Fibroblast of lung (primary cell): ENCODE data around the gene IQSEC3.
"Not testable (repeated sequence)": the region's sequence is repeated elsewhere in the genome, so short reads cannot be mapped to it uniquely, and the experiment has no call there.

ENCODE experiments used
- EZH2 ChIP-seq: IDR thresholded peaks from 2 replicates; pipeline ENCODE4 v1.5.1; 2012; ENCODE audit warnings: low read length, control low read depth, mild to moderate bottlenecking; ENCODE audit errors: missing control alignments
- TF ChIP-seq, protein P1 (sequence below), 2 donors: IDR thresholded peaks in 1 of 2; conservative IDR thresholded peaks in 1 of 2; 1 replicate in 1 of 2; 2 replicates in 1 of 2; pipeline ENCODE4 v1.5.1; 2011 to 2012; ENCODE audit warnings: low read length in 2 of 2, control low read depth in 1 of 2, inconsistent platforms in 1 of 2, low read depth in 1 of 2, mild to moderate bottlenecking in 1 of 2

DNA sequence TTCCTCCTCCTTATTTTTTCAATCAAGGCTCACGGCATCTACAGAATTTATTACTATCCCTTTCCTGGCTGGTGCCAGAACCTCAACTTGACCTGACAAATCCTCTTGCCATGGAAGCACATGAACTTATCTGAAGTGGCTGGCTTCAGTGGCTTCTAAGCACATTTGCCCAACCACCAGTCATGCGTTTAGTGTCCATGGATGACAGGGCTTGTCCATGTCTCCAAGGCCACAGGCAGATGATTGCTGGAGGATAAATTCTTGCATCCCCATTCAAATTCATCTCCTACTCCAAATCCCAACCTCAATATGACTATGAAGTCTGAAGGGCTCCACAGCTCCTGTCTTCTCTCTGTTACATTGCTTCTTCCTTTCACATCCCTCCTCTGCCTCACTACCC lies 4.0 kb downstream of the IQSEC3 start:
- TF ChIP-seq, protein P1, sequence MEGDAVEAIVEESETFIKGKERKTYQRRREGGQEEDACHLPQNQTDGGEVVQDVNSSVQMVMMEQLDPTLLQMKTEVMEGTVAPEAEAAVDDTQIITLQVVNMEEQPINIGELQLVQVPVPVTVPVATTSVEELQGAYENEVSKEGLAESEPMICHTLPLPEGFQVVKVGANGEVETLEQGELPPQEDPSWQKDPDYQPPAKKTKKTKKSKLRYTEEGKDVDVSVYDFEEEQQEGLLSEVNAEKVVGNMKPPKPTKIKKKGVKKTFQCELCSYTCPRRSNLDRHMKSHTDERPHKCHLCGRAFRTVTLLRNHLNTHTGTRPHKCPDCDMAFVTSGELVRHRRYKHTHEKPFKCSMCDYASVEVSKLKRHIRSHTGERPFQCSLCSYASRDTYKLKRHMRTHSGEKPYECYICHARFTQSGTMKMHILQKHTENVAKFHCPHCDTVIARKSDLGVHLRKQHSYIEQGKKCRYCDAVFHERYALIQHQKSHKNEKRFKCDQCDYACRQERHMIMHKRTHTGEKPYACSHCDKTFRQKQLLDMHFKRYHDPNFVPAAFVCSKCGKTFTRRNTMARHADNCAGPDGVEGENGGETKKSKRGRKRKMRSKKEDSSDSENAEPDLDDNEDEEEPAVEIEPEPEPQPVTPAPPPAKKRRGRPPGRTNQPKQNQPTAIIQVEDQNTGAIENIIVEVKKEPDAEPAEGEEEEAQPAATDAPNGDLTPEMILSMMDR (conservative IDR thresholded peaks at IDR 0.05 in 1 of 2, IDR thresholded peaks at IDR 0.05 in 1 of 2; ENCODE audit: low read depth in 1 of 2, low read length in 2 of 2), result not testable (repeated sequence)
- not testable (repeated sequence) for TF ChIP-seq EZH2
